H9 (cell line): ENCODE measurements around the gene ADH5. TPM values are rescaled to one million over a fixed set of nuclear protein-coding genes. Genes with fewer than 3 reads are reported as not detected.

Source experiments
- DNase-seq: peaks from one replicate; pipeline ENCODE4 v3.0.0-alpha.2; 2017
- H2AFZ ChIP-seq: one replicate; pipeline ENCODE4 v1.6.1; 2013; ENCODE audit warnings: mild to moderate bottlenecking, low read length, control low read depth, moderate library complexity
- H2AK5ac ChIP-seq: 2 replicates; pipeline ENCODE4 v1.6.1; 2013; ENCODE audit warnings: low read length, control low read depth, mixed read lengths; ENCODE audit not compliant: insufficient read length
- H2BK120ac ChIP-seq: one replicate; pipeline ENCODE4 v1.6.1; 2013; ENCODE audit warnings: low read depth, mild to moderate bottlenecking, low read length, control low read depth, inconsistent platforms; ENCODE audit not compliant: poor library complexity, severe bottlenecking
- H2BK12ac ChIP-seq: 2 replicates; pipeline ENCODE4 v1.6.1; 2013; ENCODE audit warnings: low read length, control low read depth, mixed read lengths, low read depth; ENCODE audit not compliant: insufficient read length
- H2BK15ac ChIP-seq: 2 replicates; pipeline ENCODE4 v1.6.1; 2013; ENCODE audit warnings: low read depth, low read length, control low read depth
- H2BK20ac ChIP-seq: one replicate; pipeline ENCODE4 v1.6.1; 2013; ENCODE audit warnings: low read depth, mild to moderate bottlenecking, low read length, control low read depth, inconsistent platforms; ENCODE audit not compliant: poor library complexity, severe bottlenecking
- H2BK5ac ChIP-seq: 2 replicates; pipeline ENCODE4 v1.6.1; 2013; ENCODE audit warnings: low read length, control low read depth, mixed read lengths; ENCODE audit not compliant: insufficient read length
- H3K14ac ChIP-seq: 2 replicates; pipeline ENCODE4 v1.6.1; 2013; ENCODE audit warnings: low read length, control low read depth; ENCODE audit not compliant: insufficient read depth
- H3K18ac ChIP-seq: 2 replicates; pipeline ENCODE4 v1.6.1; 2013; ENCODE audit warnings: low read depth, mild to moderate bottlenecking, mixed read lengths, low read length, control low read depth; ENCODE audit not compliant: insufficient read length
- H3K23ac ChIP-seq: 2 replicates; pipeline ENCODE4 v1.6.1; 2013; ENCODE audit warnings: low read length, control low read depth, mixed read lengths, low read depth; ENCODE audit not compliant: insufficient read length
- H3K23me2 ChIP-seq: 2 replicates; pipeline ENCODE4 v1.6.1; 2013; ENCODE audit warnings: low read depth, mild to moderate bottlenecking, mixed read lengths, low read length, control low read depth; ENCODE audit not compliant: insufficient read length, poor library complexity, severe bottlenecking
- H3K27ac ChIP-seq: 2 replicates; pipeline ENCODE4 v1.5.1; 2013; ENCODE audit warnings: low read length, control low read depth, mixed read lengths, low read depth; ENCODE audit not compliant: insufficient read length
- H3K27me3 ChIP-seq: 2 replicates; pipeline ENCODE4 v1.6.1; 2013; ENCODE audit warnings: low read length, control low read depth, inconsistent platforms; ENCODE audit not compliant: insufficient read depth
- H3K4ac ChIP-seq: 2 replicates; pipeline ENCODE4 v1.6.1; 2013; ENCODE audit warnings: low read depth, mild to moderate bottlenecking, control low read depth, inconsistent platforms, low read length, moderate library complexity
- H3K4me1 ChIP-seq: 2 replicates; pipeline ENCODE4 v1.6.1; 2013; ENCODE audit warnings: low read length, control low read depth, inconsistent platforms; ENCODE audit not compliant: insufficient read depth
- H3K4me2 ChIP-seq: 2 replicates; pipeline ENCODE4 v1.6.1; 2013; ENCODE audit warnings: low read length, control low read depth, mixed read lengths; ENCODE audit not compliant: insufficient read length, insufficient read depth
- H3K56ac ChIP-seq: 2 replicates; pipeline ENCODE4 v1.6.1; 2013; ENCODE audit warnings: low read depth, mild to moderate bottlenecking, mixed read lengths, low read length, control low read depth; ENCODE audit not compliant: insufficient read length
- H3K79me1 ChIP-seq: 2 replicates; pipeline ENCODE4 v1.6.1; 2013; ENCODE audit warnings: low read depth, mild to moderate bottlenecking, moderate library complexity, low read length, control low read depth, inconsistent platforms; ENCODE audit not compliant: insufficient read depth, poor library complexity, severe bottlenecking
- H3K79me2 ChIP-seq: 2 replicates; pipeline ENCODE4 v1.6.1; 2013; ENCODE audit warnings: low read length, control low read depth, inconsistent platforms; ENCODE audit not compliant: insufficient read depth
- H3K9ac ChIP-seq: 2 replicates; pipeline ENCODE4 v1.6.1; 2013; ENCODE audit warnings: low read length, control low read depth, mixed read lengths; ENCODE audit not compliant: insufficient read length; ENCODE audit errors: extremely low read depth
- H3K9me3 ChIP-seq: one replicate; pipeline ENCODE4 v1.6.1; 2013; ENCODE audit warnings: low read depth, low read length, inconsistent platforms; ENCODE audit not compliant: control insufficient read depth
- H3T11ph ChIP-seq: one replicate; pipeline ENCODE4 v1.6.1; 2013; ENCODE audit warnings: mild to moderate bottlenecking, low read length, control low read depth, inconsistent platforms
- H4K20me1 ChIP-seq: one replicate; pipeline ENCODE4 v1.6.1; 2013; ENCODE audit not compliant: control insufficient read depth, insufficient read length, insufficient read depth
- H4K5ac ChIP-seq: 2 replicates; pipeline ENCODE4 v1.6.1; 2013; ENCODE audit warnings: low read depth, mild to moderate bottlenecking, mixed read lengths, low read length, control low read depth; ENCODE audit not compliant: insufficient read length
- H4K8ac ChIP-seq: replicated peaks from 2 replicates; pipeline ENCODE4 v1.6.1; 2013; ENCODE audit warnings: low read length, control low read depth, mixed read lengths, low read depth; ENCODE audit not compliant: insufficient read length
- H4K91ac ChIP-seq: 2 replicates; pipeline ENCODE4 v1.6.1; 2013; ENCODE audit warnings: low read depth, mild to moderate bottlenecking, moderate library complexity, mixed read lengths, low read length, control low read depth; ENCODE audit not compliant: insufficient read length
- H3K27ac Mint-ChIP-seq, 3 experiments: 2 replicates in 2 of 3; 3 replicates in 1 of 3; pipeline ENCODE4 v1.8.0; 2020 to 2021; ENCODE audit warnings: mixed read lengths in 3 of 3, mild to moderate bottlenecking in 1 of 3, moderate library complexity in 1 of 3
- H3K27me3 Mint-ChIP-seq: 2 replicates; pipeline ENCODE4 v1.8.0; 2021; ENCODE audit warnings: low read depth, mild to moderate bottlenecking, moderate library complexity, mixed read lengths
- H3K36me3 Mint-ChIP-seq, 3 experiments: 2 replicates in 2 of 3; 3 replicates in 1 of 3; pipeline ENCODE4 v1.8.0; 2020 to 2021; ENCODE audit warnings: low read depth in 3 of 3, mixed read lengths in 3 of 3; ENCODE audit not compliant: insufficient read depth in 1 of 3
- H3K4me1 Mint-ChIP-seq, 2 experiments: 2 replicates each; pipeline ENCODE4 v1.8.0; 2020; ENCODE audit warnings: mixed read lengths in 2 of 2
- H3K4me3 Mint-ChIP-seq, 2 experiments: 2 replicates in 1 of 2; 3 replicates in 1 of 2; pipeline ENCODE4 v1.8.0; 2020 to 2021; ENCODE audit warnings: mild to moderate bottlenecking in 2 of 2, mixed read lengths in 2 of 2, moderate library complexity in 1 of 2
- H3K9me3 Mint-ChIP-seq, 2 experiments: 2 replicates in 1 of 2; 3 replicates in 1 of 2; pipeline ENCODE4 v1.8.0; 2020; ENCODE audit warnings: mild to moderate bottlenecking in 2 of 2, mixed read lengths in 2 of 2, moderate library complexity in 1 of 2
- CTCF ChIP-seq: fragments of 200-600 bp; sonication (generic); conservative IDR thresholded peaks from 3 replicates; pipeline ENCODE4 v1.8.0; 2021; ENCODE audit warnings: antibody characterized with exemption, mild to moderate bottlenecking
- WGBS: extraction: QIAGEN DNeasy Blood & Tissue Kit; methylation state at CpG from one replicate; pipeline ENCODE4 v1.1.7; 2013; ENCODE audit warnings: missing lambda C conversion rate, low lambda C conversion rate, mixed read lengths; ENCODE audit not compliant: insufficient read length; ENCODE audit errors: extremely low coverage; 5-methylcytosine and 5-hydroxymethylcytosine counted together
- total RNA-seq: library from RNA; stranded (reverse); gene quantifications from 2 replicates; pipeline ENCODE4 v1.2.1, GENCODE V29; 2021

Gene ADH5
- total RNA-seq, 1 experiment from 2014 or later: 284 TPM

DNA sequence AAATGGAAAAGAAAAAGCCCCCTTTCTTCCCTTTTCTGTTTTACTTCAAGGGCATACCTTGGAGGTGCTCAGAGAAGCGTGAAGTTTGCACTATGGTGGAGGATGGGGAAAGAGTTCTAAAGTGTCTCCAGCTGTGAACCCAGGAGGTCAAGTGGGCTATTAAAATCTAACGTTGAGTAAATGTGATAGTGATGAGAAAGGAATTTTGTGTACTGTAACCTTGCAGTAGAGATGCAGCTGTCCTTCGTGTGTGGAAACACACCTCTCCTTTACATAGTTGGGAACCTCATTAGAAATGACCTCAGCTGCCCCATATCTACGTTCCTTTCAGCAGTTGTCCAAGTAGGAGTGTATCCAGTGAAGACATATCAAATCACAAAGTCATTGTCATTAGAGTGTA is 26.5 kb downstream of the ADH5 start:
- no peak overlapping the region for H3K4me3 Mint-ChIP-seq
- H4K5ac ChIP-seq: no peak overlapping the region
- H3K23me2 ChIP-seq: no peaks in the 10 kb centered on the region
- H3K79me2 ChIP-seq: no peaks in the 10 kb centered on the region
- peaks cover 33 to 63% (median 53%) of the 10 kb centered on the region in 3 experiments; a peak in 6 of 7 replicates for H3K36me3 Mint-ChIP-seq
- no peaks in the 10 kb centered on the region; a peak in 2 of 5 replicates for H3K9me3 Mint-ChIP-seq
- H2BK15ac ChIP-seq: no peak overlapping the region
- H3K18ac ChIP-seq: no peak overlapping the region
- no peak overlapping the region for H3K9ac ChIP-seq
- no CpG with 5 or more reads among the region's 4 CpGs for WGBS
- no peak overlapping the region for H2BK5ac ChIP-seq
- H2AFZ ChIP-seq: no peak overlapping the region
- no peak overlapping the region for H3K4me2 ChIP-seq
- no peak overlapping the region for H2AK5ac ChIP-seq
- H3K56ac ChIP-seq: no peak overlapping the region
- no peak overlapping the region for H3T11ph ChIP-seq
- TF ChIP-seq CTCF: no peak
- no peak overlapping the region for H3K14ac ChIP-seq
- H3K4ac ChIP-seq: no peak overlapping the region
- H3K4me1 Mint-ChIP-seq: peaks cover 0 to 2% of the 10 kb centered on the region in 2 experiments; a peak in 1 of 4 replicates
- H4K91ac ChIP-seq: no peak overlapping the region
- H3K79me1 ChIP-seq: peaks cover under 1% of the 10 kb centered on the region
- no peak for DNase-seq
- no peak overlapping the region; a peak in 1 of 7 replicates for H3K27ac Mint-ChIP-seq
- H3K27me3 Mint-ChIP-seq: no peaks in the 10 kb centered on the region; the same call in 1 of the 2 replicates
- H4K8ac ChIP-seq: no peak overlapping the region
- no peaks in the 10 kb centered on the region for H4K20me1 ChIP-seq
- no peak overlapping the region for H2BK20ac ChIP-seq
- H3K23ac ChIP-seq: no peak overlapping the region
- no peaks in the 10 kb centered on the region for H3K9me3 ChIP-seq
- no peaks in the 10 kb centered on the region for H3K27me3 ChIP-seq
- no peak overlapping the region for H2BK12ac ChIP-seq
- H2BK120ac ChIP-seq: no peak overlapping the region
- no peak overlapping the region for H3K27ac ChIP-seq
- H3K4me1 ChIP-seq: no peaks in the 10 kb centered on the region
